Mammary epithelial cell (primary cell): ENCODE data around the gene CLDN8.

Source experiments
- EZH2 ChIP-seq: IDR thresholded peaks from 2 replicates; pipeline ENCODE4 v1.6.1; 2012; ENCODE audit warnings: low read length, inconsistent platforms, borderline replicate concordance
- TF ChIP-seq, protein P1 (sequence below), 2 donors: IDR thresholded peaks in 1 of 2; conservative IDR thresholded peaks in 1 of 2; 2 replicates each; pipeline ENCODE4 v1.5.1; 2011 to 2012; ENCODE audit warnings: inconsistent platforms in 2 of 2, low read length in 2 of 2, mild to moderate bottlenecking in 2 of 2, control low read depth in 1 of 2, low read depth in 1 of 2; ENCODE audit not compliant: insufficient read depth in 1 of 2; ENCODE audit errors: extremely low read depth in 1 of 2

- TF ChIP-seq, protein P1, sequence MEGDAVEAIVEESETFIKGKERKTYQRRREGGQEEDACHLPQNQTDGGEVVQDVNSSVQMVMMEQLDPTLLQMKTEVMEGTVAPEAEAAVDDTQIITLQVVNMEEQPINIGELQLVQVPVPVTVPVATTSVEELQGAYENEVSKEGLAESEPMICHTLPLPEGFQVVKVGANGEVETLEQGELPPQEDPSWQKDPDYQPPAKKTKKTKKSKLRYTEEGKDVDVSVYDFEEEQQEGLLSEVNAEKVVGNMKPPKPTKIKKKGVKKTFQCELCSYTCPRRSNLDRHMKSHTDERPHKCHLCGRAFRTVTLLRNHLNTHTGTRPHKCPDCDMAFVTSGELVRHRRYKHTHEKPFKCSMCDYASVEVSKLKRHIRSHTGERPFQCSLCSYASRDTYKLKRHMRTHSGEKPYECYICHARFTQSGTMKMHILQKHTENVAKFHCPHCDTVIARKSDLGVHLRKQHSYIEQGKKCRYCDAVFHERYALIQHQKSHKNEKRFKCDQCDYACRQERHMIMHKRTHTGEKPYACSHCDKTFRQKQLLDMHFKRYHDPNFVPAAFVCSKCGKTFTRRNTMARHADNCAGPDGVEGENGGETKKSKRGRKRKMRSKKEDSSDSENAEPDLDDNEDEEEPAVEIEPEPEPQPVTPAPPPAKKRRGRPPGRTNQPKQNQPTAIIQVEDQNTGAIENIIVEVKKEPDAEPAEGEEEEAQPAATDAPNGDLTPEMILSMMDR (conservative IDR thresholded peaks at IDR 0.05 in 1 of 2, IDR thresholded peaks at IDR 0.05 in 1 of 2; ENCODE audit: extremely low read depth in 1 of 2, insufficient read depth in 1 of 2, low read depth in 1 of 2, low read length in 2 of 2) = no peak
- TF ChIP-seq EZH2 = no peak
Observed at GRCh38 chr21:30248844-30249243, 32.9 kb upstream of the CLDN8 start.
